Measurements from ENCODE around the gene TGFBR3L.

The TGFBR3L gene

GRCh38 chr19:7907122-7907521, 7.5 kb upstream of the TGFBR3L start:
- no peak for TF ChIP-seq CTCF (IDR thresholded peaks at IDR 0.05; ENCODE audit: low read depth, low read length)
- H3K4me3 ChIP-seq (ENCODE audit: low read depth, low read length): no peak overlapping the region

- no peak for TF ChIP-seq CTCF (IDR thresholded peaks at IDR 0.05; ENCODE audit: low read depth, low read length)
- H3K4me3 ChIP-seq (ENCODE audit: low read depth, low read length): no peak overlapping the region
These were observed 7.1 kb upstream of the TGFBR3L start for GRCh38 chr19:7907544-7907943.

- no peak for TF ChIP-seq CTCF (IDR thresholded peaks at IDR 0.05; ENCODE audit: low read depth, low read length)
- H3K4me3 ChIP-seq (ENCODE audit: low read depth, low read length): no peak overlapping the region
These were observed 6.4 kb upstream of the TGFBR3L start for GRCh38 chr19:7908078-7908699.

- H3K4me3 ChIP-seq (ENCODE audit: low read depth, low read length): no peak overlapping the region
- TF ChIP-seq CTCF (IDR thresholded peaks at IDR 0.05; ENCODE audit: low read depth, low read length): no peak
These were observed 5.7 kb upstream of the TGFBR3L start for GRCh38 chr19:7908742-7909461.

- H3K4me3 ChIP-seq (ENCODE audit: low read depth, low read length): no peak overlapping the region
- no peak for TF ChIP-seq CTCF (IDR thresholded peaks at IDR 0.05; ENCODE audit: low read depth, low read length)
These were observed 5.1 kb upstream of the TGFBR3L start for GRCh38 chr19:7909471-7910067.

- no peak for TF ChIP-seq CTCF (IDR thresholded peaks at IDR 0.05; ENCODE audit: low read depth, low read length)
- no peak overlapping the region for H3K4me3 ChIP-seq (ENCODE audit: low read depth, low read length)
These were observed 4.1 kb upstream of the TGFBR3L start for GRCh38 chr19:7910321-7911161.
